T-helper 2 cell treated with Interferon-gamma antibody and Interleukin-4, amounts not matched to agents 5 μg/mL and 100 μg/mL, for 36 hours (primary cell): ENCODE results near the gene PCARE.

Experiments used
- DNase-seq: peaks from one replicate; pipeline ENCODE4 v3.0.0; 2021; ENCODE audit warnings: low spot score
- H3K27ac Mint-ChIP-seq: one replicate; pipeline ENCODE4 v1.8.0; 2021; ENCODE audit warnings: mild to moderate bottlenecking, mixed read lengths
- H3K27me3 Mint-ChIP-seq: one replicate; pipeline ENCODE4 v1.8.0; 2021; ENCODE audit warnings: low read depth, mixed read lengths
- H3K36me3 Mint-ChIP-seq: one replicate; pipeline ENCODE4 v1.8.0; 2021; ENCODE audit warnings: low read depth, mixed read lengths
- H3K4me1 Mint-ChIP-seq: one replicate; pipeline ENCODE4 v1.8.0; 2021; ENCODE audit warnings: low read depth, mixed read lengths
- H3K4me3 Mint-ChIP-seq: one replicate; pipeline ENCODE4 v1.8.0; 2022; ENCODE audit warnings: mild to moderate bottlenecking, moderate library complexity, mixed read lengths
- H3K9me3 Mint-ChIP-seq: one replicate; pipeline ENCODE4 v1.8.0; 2021; ENCODE audit warnings: mixed read lengths

Gene PCARE

DNA sequence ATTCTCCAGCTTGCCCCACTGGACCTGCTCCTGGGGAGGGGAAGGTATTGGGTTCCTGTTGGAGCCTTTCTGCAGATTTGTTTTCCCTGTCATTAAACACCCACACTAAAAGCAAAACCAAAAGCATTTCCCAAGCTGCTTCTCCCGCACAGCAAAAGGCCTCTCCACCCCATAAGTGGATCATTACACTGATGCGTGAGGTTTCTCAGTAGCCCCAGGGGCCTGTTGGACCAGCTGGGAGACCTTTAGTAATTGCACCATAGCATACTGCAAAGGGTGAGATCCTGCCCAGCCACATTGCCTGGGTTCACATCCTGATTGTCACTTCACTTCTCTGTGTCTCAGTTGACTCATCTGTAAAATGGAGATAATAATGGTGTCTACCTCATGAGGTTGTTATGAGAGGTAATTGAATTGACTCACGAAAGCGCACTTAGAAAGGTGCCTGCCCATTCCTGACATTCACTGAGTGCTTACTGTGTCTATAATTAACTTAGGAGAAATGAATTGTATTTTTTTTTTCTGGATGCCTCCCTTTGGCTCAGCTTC lies 49.4 kb downstream of the PCARE start:
- H3K9me3 Mint-ChIP-seq, result no peaks in the 10 kb centered on the region
- H3K27ac Mint-ChIP-seq, result no peak overlapping the region
- H3K4me3 Mint-ChIP-seq, result no peak overlapping the region
- no peaks in the 10 kb centered on the region for H3K27me3 Mint-ChIP-seq
- DNase-seq, result no peak
- H3K4me1 Mint-ChIP-seq, result peaks cover 2% of the 10 kb centered on the region
- peaks cover 2% of the 10 kb centered on the region for H3K36me3 Mint-ChIP-seq

DNA sequence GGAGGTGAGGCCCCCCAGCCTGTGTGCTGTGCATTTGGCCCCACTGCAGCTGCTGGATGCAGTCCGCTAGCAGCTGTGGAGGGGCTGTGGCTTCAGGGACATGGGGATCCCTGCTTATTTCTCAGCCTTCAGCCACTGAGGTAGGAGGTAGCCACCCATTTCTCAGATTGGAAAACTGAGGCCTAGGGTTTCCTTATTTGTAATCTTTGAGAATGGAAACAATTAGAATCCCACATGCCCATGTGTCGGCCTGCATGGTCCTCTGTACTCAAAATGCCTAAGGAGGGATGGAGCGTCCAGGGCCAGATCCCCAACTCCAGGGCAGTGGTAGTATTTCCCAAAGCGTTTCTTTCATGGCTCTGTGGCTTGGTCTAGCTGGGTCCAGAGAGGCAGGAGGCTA lies 51.1 kb downstream of the PCARE start:
- Mint-ChIP-seq H3K36me3 (peaks cover 2% of the 10 kb centered on the region), H3K9me3 (no peaks in the 10 kb centered on the region), H3K27ac (no peak overlapping the region), H3K4me3 (no peak overlapping the region), H3K4me1 (peaks cover 2% of the 10 kb centered on the region), H3K27me3 (no peaks in the 10 kb centered on the region)
- no peak for DNase-seq

DNA sequence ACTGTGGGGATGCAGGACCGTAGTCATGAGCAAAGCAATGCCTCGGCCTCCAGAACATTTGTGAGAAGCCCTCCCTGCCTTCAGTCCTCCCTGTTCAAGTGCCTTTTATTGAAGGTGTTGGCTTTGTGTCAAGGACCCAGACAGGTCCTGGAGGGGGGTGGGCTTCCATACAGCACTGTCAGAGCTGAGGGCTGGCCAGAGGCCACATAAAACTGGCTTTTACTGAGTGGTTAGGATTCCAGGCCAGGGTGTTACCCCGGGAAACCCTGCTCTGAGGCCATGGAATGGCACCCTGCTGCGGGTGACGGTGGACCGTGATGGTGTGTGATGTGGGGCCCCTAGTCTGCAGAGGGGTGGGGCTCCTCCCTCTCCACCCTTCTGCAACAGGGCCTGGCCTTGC lies 51.6 kb downstream of the PCARE start:
- Mint-ChIP-seq H3K36me3 (peaks cover 4% of the 10 kb centered on the region), H3K27me3 (no peaks in the 10 kb centered on the region), H3K27ac (no peak overlapping the region), H3K4me3 (no peak overlapping the region), H3K9me3 (no peaks in the 10 kb centered on the region), H3K4me1 (peaks cover 4% of the 10 kb centered on the region)
- no peak for DNase-seq

DNA sequence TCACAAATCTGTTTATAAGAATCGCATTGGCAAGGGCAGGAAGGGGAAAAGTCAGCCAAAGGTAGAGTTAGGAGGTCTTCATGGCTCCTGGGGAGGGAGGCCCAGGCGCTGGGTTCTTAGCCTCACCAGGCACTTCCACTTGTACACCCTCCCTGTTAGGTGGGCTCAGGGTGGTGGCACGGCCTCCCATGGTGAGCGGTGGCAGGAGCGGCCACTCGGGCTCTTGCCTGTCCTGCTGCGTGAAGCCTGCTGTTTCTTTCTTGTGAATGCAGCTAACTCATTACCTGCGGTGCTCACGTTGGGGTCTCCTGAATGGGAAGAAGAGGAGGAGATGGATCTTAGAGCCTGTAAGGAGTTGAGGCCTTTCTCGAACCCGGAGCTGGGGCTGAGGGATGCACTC lies 52.4 kb downstream of the PCARE start:
- no peak for DNase-seq
- H3K27ac Mint-ChIP-seq, result no peak overlapping the region
- no peaks in the 10 kb centered on the region for H3K27me3 Mint-ChIP-seq
- no peak overlapping the region for H3K4me3 Mint-ChIP-seq
- peaks cover 5% of the 10 kb centered on the region for H3K4me1 Mint-ChIP-seq
- H3K36me3 Mint-ChIP-seq, result peaks cover 2% of the 10 kb centered on the region
- no peaks in the 10 kb centered on the region for H3K9me3 Mint-ChIP-seq

DNA sequence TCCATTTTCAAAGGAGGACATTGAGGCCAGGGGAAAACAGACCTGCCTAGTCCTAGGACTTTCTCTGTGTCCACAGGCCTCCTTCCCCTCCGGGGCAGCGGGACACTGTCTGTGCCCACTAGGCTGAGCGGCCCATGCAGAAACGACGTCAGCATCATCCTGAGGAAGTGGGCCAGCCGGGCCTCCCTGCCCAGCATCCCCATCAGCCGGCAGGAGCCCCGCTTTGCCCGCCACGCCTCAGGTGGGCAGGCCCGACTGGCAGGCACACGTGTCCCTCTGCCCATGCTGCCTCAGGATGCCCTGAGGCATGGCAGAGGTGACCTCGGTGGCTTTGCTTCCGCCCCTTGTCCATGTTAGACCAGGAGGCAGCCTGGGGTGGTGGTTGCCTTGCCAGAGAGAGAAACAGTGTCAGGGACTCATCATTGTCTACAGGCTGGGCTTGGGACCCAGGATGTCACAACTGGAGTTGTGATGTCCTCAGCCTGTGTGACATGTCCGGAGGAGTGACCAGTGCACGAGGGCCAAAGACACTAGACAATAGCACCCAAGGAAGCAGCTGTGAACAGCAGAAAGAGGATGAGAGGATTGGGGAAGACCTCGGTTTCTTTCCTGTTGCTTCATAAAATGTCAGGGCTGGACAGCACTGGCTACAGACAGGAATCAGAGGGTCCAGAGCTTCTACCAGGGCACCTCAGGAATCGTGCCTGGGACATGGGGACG lies 56.4 kb downstream of the PCARE start:
- H3K4me3 Mint-ChIP-seq, result no peak overlapping the region
- peaks cover 2% of the 10 kb centered on the region for H3K36me3 Mint-ChIP-seq
- peaks cover 43% of the 10 kb centered on the region for H3K4me1 Mint-ChIP-seq
- H3K27me3 Mint-ChIP-seq, result no peaks in the 10 kb centered on the region
- H3K9me3 Mint-ChIP-seq, result no peaks in the 10 kb centered on the region
- no peak overlapping the region for H3K27ac Mint-ChIP-seq
- no peak for DNase-seq

DNA sequence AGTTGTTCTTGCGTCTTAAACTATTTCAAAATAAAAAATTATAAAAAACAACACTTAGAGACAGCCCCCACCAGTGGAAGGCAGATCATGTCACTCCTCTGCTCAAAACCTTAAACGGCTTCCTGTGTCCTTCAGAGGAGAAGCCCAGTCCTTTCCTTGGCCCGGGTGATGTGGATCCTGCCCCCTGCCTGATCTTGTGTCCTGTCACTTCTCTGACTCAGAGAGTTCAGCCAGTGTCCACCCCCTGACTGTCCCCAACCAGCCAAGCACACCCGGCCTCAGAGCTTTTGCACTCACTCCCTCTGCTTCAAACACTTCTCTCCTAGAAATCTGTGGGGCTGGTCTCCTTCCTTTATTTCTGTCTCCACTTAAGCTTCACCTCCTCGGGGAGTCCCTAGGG lies 57.8 kb downstream of the PCARE start:
- peaks cover 3% of the 10 kb centered on the region for H3K36me3 Mint-ChIP-seq
- peaks cover 50% of the 10 kb centered on the region for H3K4me1 Mint-ChIP-seq
- H3K27me3 Mint-ChIP-seq, result no peaks in the 10 kb centered on the region
- H3K9me3 Mint-ChIP-seq, result no peaks in the 10 kb centered on the region
- peak overlapping the region; percentile 94 for H3K4me3 Mint-ChIP-seq
- no peak for DNase-seq
- H3K27ac Mint-ChIP-seq, result peak overlapping the region; percentile 96

DNA sequence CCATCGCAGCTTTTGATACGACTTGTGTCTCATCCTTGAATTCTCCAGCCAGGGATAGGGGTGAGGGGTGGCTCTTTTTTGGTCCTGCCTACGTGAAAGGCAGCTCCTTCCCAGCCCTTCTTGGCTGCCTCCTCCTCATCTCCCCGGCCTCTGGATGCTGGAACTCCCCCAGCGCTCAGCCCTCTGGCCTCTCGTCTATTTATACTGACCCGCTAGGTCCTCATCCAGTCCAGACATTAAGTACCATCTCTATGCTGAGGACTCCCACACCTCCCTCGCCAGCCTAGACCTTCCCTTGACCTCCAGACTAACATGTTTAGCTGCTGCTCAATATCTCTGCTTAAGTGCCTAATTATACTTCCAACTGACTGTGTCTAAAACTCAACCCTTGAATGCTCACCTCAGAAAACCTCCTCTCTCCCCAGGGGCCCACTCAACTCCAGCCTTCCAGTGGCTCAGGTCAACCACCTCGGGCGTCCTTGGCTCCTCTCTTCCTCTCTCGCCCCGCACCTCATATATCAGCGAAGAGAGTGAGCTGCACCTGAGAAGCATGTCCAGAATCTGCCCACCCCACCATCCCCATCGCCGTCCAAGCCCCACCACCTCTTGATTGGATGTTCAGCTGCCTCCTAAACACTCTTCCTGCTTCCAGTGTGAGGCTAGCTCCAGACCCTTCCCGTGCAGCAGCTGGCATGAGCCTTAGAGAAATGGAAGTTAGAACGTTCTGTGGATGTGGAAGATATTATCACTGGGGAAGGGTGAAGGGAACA lies 58.4 kb downstream of the PCARE start:
- H3K4me1 Mint-ChIP-seq, result peaks cover 56% of the 10 kb centered on the region
- no peaks in the 10 kb centered on the region for H3K27me3 Mint-ChIP-seq
- H3K4me3 Mint-ChIP-seq, result peak overlapping the region; percentile 94
- H3K27ac Mint-ChIP-seq, result peak overlapping the region; percentile 96
- DNase-seq, result no peak
- H3K9me3 Mint-ChIP-seq, result no peaks in the 10 kb centered on the region
- H3K36me3 Mint-ChIP-seq, result peaks cover 3% of the 10 kb centered on the region

DNA sequence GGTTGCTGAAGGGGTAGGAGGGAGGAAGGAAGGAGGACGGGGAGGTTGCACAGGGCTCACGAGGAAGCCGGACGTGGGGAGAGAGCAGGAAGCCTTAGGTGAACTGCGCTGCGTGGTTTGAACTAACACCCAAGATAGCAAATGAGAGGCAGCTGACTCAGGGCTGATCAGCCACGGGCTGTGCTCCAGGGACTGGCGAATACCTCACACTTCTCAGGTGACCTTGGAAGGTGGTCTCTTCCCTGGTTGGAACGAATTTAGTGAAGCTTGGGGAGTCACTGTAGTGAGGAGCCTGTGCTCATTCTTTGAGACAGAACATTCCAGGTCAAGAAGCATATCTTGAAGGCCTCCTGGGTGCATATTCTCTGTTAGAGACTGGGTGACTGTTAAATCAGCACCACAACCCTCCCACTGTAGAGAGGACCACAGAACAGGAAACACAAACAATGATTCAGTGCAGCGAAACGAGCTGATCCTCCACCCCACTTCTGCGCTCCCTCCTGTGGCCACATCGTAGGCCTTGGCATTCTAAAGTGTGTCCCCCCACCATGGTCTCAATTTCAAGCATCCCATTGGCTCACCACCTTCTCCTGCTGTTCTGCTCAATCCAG lies 59.4 kb downstream of the PCARE start:
- DNase-seq, result peak; percentile 64
- peak overlapping the region; percentile 96 for H3K27ac Mint-ChIP-seq
- H3K4me3 Mint-ChIP-seq, result peak overlapping the region; percentile 94
- H3K9me3 Mint-ChIP-seq, result no peaks in the 10 kb centered on the region
- peaks cover 3% of the 10 kb centered on the region for H3K36me3 Mint-ChIP-seq
- H3K4me1 Mint-ChIP-seq, result peaks cover 60% of the 10 kb centered on the region
- no peaks in the 10 kb centered on the region for H3K27me3 Mint-ChIP-seq

DNA sequence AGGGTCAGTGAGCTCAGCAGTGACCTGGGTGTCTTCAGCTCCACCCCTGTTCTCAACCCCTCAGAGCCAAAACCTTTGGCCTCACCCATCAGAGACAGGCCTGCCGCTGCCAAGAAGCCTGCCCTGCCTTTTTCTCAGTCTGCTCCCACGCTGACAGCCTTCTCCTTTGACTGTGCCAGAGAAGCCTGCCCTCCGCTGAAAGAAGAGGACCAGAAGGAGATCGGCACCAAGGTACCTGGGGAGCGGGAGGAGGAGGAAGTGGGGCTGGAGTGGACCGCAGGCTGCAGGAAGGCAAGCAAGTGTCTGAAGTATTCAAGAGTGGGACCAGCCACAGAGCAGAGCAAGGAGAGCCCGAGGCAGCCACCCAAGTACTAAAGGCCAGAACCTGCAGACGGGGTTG lies 60.0 kb downstream of the PCARE start:
- H3K4me3 Mint-ChIP-seq, result peak overlapping the region; percentile 94
- no peak for DNase-seq
- H3K27me3 Mint-ChIP-seq, result no peaks in the 10 kb centered on the region
- H3K4me1 Mint-ChIP-seq, result peaks cover 64% of the 10 kb centered on the region
- H3K36me3 Mint-ChIP-seq, result peaks cover 3% of the 10 kb centered on the region
- H3K27ac Mint-ChIP-seq, result peak overlapping the region; percentile 96
- H3K9me3 Mint-ChIP-seq, result no peaks in the 10 kb centered on the region

DNA sequence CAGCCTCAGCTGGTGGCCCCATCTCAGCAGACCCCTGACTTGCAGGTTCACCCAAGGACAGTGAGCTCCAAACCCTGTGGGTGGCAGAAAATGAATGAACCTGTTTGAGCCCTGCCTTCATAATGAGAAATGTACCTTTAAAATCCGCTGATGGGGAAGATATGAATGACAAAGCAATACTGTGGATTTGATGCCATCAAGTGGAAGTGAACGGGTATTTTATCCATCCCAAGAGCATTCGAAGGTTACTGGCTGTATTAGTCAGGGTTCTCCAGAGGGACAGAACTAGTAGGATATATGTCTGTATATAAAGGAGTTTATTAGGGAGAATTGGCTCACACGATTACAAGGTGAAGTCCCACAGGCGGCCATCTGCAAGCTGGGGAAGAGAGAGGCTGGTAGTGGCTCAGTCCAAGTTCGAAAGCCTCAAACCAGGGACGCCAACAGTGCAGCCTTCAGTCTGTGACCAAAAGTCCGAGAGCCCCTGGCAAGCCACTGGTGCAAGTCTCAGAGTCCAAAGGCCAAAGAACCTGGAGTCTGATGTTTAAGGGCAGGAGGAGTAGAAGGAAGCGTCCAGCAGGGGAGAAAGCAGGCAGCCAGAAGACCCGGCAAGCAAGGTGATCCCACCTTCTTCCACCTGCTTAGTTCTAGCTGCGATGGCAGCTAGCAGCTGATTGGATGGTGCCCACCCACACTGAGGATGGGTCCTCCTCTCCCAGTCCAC lies 61.1 kb downstream of the PCARE start:
- Mint-ChIP-seq H3K4me1 (peaks cover 66% of the 10 kb centered on the region), H3K4me3 (peak overlapping the region; percentile 94), H3K27ac (peak overlapping the region; percentile 96), H3K36me3 (peaks cover 3% of the 10 kb centered on the region), H3K27me3 (no peaks in the 10 kb centered on the region), H3K9me3 (no peaks in the 10 kb centered on the region)
- no peak for DNase-seq

DNA sequence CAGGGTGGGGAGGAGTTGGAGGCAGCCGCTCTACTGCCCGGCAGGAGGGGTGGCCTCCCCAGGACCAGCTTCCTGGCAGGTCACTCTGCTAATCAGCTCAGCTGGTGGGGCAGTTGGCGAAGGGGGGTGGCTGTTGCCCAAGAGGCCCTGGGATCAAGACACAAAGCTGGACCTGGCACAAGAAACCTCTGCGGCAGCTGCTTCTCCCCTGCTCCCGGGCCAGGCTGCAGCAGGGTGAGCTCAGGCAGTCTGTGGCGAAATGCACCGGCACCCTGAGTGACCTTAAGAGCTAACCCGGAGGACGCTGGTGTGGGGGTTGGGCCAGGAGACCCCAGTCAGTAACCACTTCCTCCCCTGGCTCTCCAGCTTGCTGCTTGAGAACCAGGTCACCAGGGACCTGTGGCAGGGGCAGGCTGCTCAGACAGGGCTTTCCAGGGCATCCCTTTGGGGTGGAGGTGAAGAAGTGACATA lies 62.1 kb downstream of the PCARE start:
- Mint-ChIP-seq H3K27ac (peak overlapping the region; percentile 90), H3K27me3 (no peaks in the 10 kb centered on the region), H3K36me3 (peaks cover 1% of the 10 kb centered on the region), H3K9me3 (no peaks in the 10 kb centered on the region), H3K4me3 (peak overlapping the region; percentile 77), H3K4me1 (peaks cover 65% of the 10 kb centered on the region)
- DNase-seq, result peak; percentile 11
